ENCODE results near the gene TRIM39. TPM values are rescaled to one million over a fixed set of nuclear protein-coding genes. Genes with fewer than 3 reads are reported as not detected.

Gene TRIM39
- total RNA-seq, 1 donor from 2014 or later = 13.7 TPM

DNA sequence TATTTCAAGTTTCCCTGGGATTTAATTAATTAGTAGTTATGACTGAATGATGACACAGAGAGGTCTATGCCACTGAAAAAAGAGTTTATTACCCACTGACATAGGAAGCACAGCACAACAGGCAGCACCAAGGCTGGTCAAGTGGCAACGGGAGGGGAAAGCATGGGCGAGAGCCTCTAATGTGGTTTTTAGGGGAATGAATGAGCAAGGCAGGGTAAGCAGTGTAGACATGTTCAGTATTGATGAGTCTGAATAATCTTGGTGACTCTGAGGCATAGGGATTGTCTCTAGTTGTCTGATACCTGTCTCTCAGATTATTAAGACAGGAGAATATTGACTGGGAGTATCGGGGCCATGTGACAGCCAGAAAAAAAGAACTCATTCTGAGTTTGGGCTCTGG is 64.5 kb downstream of the TRIM39 start:
- no peaks in the 10 kb centered on the region for H3K36me3 Mint-ChIP-seq (ENCODE audit: low read depth)
- H3K27ac Mint-ChIP-seq (ENCODE audit: unreplicated experiment) = no peak overlapping the region
- peaks cover 76% of the 10 kb centered on the region for H3K27me3 Mint-ChIP-seq (ENCODE audit: low read depth)
- no peak for DNase-seq (ENCODE audit: low spot score)
- no peak overlapping the region for H3K4me3 Mint-ChIP-seq (ENCODE audit: unreplicated experiment)
- H3K4me1 Mint-ChIP-seq (ENCODE audit: low read depth) = no peaks in the 10 kb centered on the region
- peaks cover 1% of the 10 kb centered on the region for H3K9me3 Mint-ChIP-seq (ENCODE audit: low read depth)
- TF ChIP-seq, protein P1, sequence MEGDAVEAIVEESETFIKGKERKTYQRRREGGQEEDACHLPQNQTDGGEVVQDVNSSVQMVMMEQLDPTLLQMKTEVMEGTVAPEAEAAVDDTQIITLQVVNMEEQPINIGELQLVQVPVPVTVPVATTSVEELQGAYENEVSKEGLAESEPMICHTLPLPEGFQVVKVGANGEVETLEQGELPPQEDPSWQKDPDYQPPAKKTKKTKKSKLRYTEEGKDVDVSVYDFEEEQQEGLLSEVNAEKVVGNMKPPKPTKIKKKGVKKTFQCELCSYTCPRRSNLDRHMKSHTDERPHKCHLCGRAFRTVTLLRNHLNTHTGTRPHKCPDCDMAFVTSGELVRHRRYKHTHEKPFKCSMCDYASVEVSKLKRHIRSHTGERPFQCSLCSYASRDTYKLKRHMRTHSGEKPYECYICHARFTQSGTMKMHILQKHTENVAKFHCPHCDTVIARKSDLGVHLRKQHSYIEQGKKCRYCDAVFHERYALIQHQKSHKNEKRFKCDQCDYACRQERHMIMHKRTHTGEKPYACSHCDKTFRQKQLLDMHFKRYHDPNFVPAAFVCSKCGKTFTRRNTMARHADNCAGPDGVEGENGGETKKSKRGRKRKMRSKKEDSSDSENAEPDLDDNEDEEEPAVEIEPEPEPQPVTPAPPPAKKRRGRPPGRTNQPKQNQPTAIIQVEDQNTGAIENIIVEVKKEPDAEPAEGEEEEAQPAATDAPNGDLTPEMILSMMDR (IDR thresholded peaks at IDR 0.05) = no peak

Other genes with a start within 250 kb of the TRIM39 start
- gene TRIM31, start 213.8 kb upstream of the TRIM39 start, total RNA-seq = not detected in 3 replicates
- gene TRIM40, start 190.8 kb upstream of the TRIM39 start, total RNA-seq = not detected in 3 replicates
- not detected in 3 replicates for gene TRIM10, start 165.7 kb upstream of the TRIM39 start, total RNA-seq
- gene TRIM15, start 163.4 kb upstream of the TRIM39 start, total RNA-seq = not detected in 3 replicates
- gene TRIM26, start 113.5 kb upstream of the TRIM39 start, total RNA-seq = 36.1 to 37.6 TPM (median 36.7 TPM) in 3 replicates
- gene RPP21, start 18.2 kb downstream of the TRIM39 start, total RNA-seq = 38.4 to 41.8 TPM (median 39.7 TPM) in 3 replicates
- gene HLA-E, start 162.6 kb downstream of the TRIM39 start, total RNA-seq = 89.9 to 93.8 TPM (median 93.2 TPM) in 3 replicates
- gene GNL1, start 229.6 kb downstream of the TRIM39 start, total RNA-seq = 57.7 to 76.7 TPM (median 61.5 TPM) in 3 replicates
- 8.6 to 13.6 TPM (median 9.9 TPM) in 3 replicates for gene PRR3, start 230.4 kb downstream of the TRIM39 start, total RNA-seq
- 51.9 to 66.1 TPM (median 53.0 TPM) in 3 replicates for gene ABCF1, start 244.5 kb downstream of the TRIM39 start, total RNA-seq

Data from chondrocyte (in vitro differentiated cells).